Hepatocyte (in vitro differentiated cells): ENCODE measurements around the gene FXYD6. TPM values are rescaled to one million over a fixed set of nuclear protein-coding genes. Genes with fewer than 3 reads are reported as not detected.

Experiments
- DNase-seq: peaks from one replicate; pipeline ENCODE4 v3.0.0-alpha.2; 2016; ENCODE audit warnings: low spot score
- H2AFZ ChIP-seq: fragments of 200-600 bp; sonication (generic); 2 replicates; pipeline ENCODE4 v1.6.0; 2016; ENCODE audit warnings: antibody characterized with exemption, mild to moderate bottlenecking
- H3K27ac ChIP-seq: fragments of 200-600 bp; sonication (generic); 2 replicates; pipeline ENCODE4 v1.5.1; 2016; ENCODE audit warnings: mild to moderate bottlenecking
- H3K27me3 ChIP-seq: fragments of 200-600 bp; sonication (generic); 2 replicates; pipeline ENCODE4 v1.6.1; 2016
- H3K36me3 ChIP-seq: fragments of 200-600 bp; sonication (generic); replicated peaks from 2 replicates; pipeline ENCODE4 v1.5.1; 2016; ENCODE audit warnings: low read depth; ENCODE audit not compliant: insufficient read depth
- H3K4me1 ChIP-seq: fragments of 200-600 bp; sonication (generic); 2 replicates; pipeline ENCODE4 v1.5.1; 2016; ENCODE audit warnings: mild to moderate bottlenecking, moderate library complexity; ENCODE audit not compliant: insufficient read depth
- H3K4me2 ChIP-seq: fragments of 200-600 bp; sonication (generic); 2 replicates; pipeline ENCODE4 v1.6.0; 2016
- H3K4me3 ChIP-seq: fragments of 200-600 bp; sonication (generic); 2 replicates; pipeline ENCODE4 v1.5.1; 2016; ENCODE audit warnings: mild to moderate bottlenecking
- H3K79me2 ChIP-seq: fragments of 200-600 bp; sonication (generic); 2 replicates; pipeline ENCODE4 v1.6.0; 2017; ENCODE audit warnings: mild to moderate bottlenecking
- H3K9me2 ChIP-seq: fragments of 200-600 bp; sonication (generic); replicated peaks from 2 replicates; pipeline ENCODE4 v1.6.0; 2017; ENCODE audit warnings: mild to moderate bottlenecking; ENCODE audit not compliant: insufficient read depth
- H3K9me3 ChIP-seq: fragments of 200-600 bp; sonication (generic); 2 replicates; pipeline ENCODE4 v1.5.1; 2016; ENCODE audit warnings: low read depth, mild to moderate bottlenecking
- H4K20me1 ChIP-seq: fragments of 200-600 bp; sonication (generic); 2 replicates; pipeline ENCODE4 v1.6.0; 2016; ENCODE audit warnings: mild to moderate bottlenecking; ENCODE audit not compliant: insufficient read depth, poor library complexity, severe bottlenecking
- EZH2 ChIP-seq: fragments of 200-600 bp; sonication (generic); IDR thresholded peaks from 2 replicates; pipeline ENCODE4 v1.6.1; 2016; ENCODE audit warnings: antibody characterized with exemption, mild to moderate bottlenecking, borderline replicate concordance
- EZH2phosphoT487 ChIP-seq: fragments of 200-600 bp; sonication (generic); IDR thresholded peaks from one replicate; pipeline ENCODE4 v1.6.1; 2018; ENCODE audit warnings: antibody characterized with exemption, mild to moderate bottlenecking, low read depth, moderate library complexity; ENCODE audit not compliant: unreplicated experiment, severe bottlenecking
- WGBS: methylation state at CpG from one replicate; pipeline ENCODE4 v1.1.6; 2016; ENCODE audit warnings: low lambda C conversion rate; ENCODE audit errors: missing lambda C conversion rate; 5-methylcytosine and 5-hydroxymethylcytosine counted together
- polyA plus RNA-seq: library from polyadenylated mRNA; unstranded; fragments of >200 nt; fragmentation: Nextera tagmentation; extraction: Ambion mirVana; gene quantifications from 2 replicates; pipeline ENCODE4 v1.2.1, GENCODE V29; 2016
- total RNA-seq: library from RNA; depleted of rRNA; stranded (reverse); fragments of >200 nt; gene quantifications from 2 replicates; pipeline ENCODE4 v1.2.3, GENCODE V29; 2014
- TF ChIP-seq, protein P1 (sequence below): fragments of 200-600 bp; sonication (generic); IDR thresholded peaks from 2 replicates; pipeline ENCODE4 v1.5.1; 2016; ENCODE audit warnings: antibody characterized with exemption, mild to moderate bottlenecking; ENCODE audit not compliant: poor library complexity

Gene FXYD6
- total and polyA plus RNA-seq, 2 experiments from 2014 or later: 28.3 to 56.9 TPM

DNA sequence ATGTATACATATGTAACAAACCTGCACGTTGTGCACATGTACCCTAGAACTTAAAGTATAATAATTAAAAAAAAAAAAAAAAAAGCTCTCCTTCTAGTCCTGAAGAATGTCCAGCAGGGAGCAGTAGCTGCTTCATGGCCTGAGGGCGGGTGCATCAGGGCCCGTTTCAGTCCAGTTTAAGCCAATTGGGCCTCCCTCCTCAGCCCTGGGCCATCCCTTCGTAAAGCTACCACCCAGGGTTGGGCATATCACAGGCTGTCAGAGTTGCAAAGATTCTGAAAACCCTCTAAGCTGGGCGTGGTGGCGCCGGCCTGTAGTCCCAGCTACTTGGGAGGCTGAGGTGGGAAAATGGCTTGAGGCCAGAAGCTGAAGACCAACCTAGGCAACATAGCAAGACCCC is 47.3 kb upstream of the FXYD6 start:
- Histone ChIP-seq H3K27me3 (no peaks in the 10 kb centered on the region), H3K27ac (no peak overlapping the region), H3K4me3 (no peak overlapping the region), H3K9me3 (no peaks in the 10 kb centered on the region), H3K9me2 (no peaks in the 10 kb centered on the region), H3K79me2 (no peaks in the 10 kb centered on the region), H2AFZ (no peak overlapping the region), H3K4me2 (no peak overlapping the region), H4K20me1 (no peaks in the 10 kb centered on the region), H3K4me1 (no peaks in the 10 kb centered on the region), H3K36me3 (no peaks in the 10 kb centered on the region)
- WGBS: 94% methylated on average over 6 of the region's 7 CpGs
- TF ChIP-seq EZH2: no peak
- TF ChIP-seq EZH2phosphoT487: no peak
- TF ChIP-seq, protein P1, sequence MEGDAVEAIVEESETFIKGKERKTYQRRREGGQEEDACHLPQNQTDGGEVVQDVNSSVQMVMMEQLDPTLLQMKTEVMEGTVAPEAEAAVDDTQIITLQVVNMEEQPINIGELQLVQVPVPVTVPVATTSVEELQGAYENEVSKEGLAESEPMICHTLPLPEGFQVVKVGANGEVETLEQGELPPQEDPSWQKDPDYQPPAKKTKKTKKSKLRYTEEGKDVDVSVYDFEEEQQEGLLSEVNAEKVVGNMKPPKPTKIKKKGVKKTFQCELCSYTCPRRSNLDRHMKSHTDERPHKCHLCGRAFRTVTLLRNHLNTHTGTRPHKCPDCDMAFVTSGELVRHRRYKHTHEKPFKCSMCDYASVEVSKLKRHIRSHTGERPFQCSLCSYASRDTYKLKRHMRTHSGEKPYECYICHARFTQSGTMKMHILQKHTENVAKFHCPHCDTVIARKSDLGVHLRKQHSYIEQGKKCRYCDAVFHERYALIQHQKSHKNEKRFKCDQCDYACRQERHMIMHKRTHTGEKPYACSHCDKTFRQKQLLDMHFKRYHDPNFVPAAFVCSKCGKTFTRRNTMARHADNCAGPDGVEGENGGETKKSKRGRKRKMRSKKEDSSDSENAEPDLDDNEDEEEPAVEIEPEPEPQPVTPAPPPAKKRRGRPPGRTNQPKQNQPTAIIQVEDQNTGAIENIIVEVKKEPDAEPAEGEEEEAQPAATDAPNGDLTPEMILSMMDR: no peak
- no peak for DNase-seq

DNA sequence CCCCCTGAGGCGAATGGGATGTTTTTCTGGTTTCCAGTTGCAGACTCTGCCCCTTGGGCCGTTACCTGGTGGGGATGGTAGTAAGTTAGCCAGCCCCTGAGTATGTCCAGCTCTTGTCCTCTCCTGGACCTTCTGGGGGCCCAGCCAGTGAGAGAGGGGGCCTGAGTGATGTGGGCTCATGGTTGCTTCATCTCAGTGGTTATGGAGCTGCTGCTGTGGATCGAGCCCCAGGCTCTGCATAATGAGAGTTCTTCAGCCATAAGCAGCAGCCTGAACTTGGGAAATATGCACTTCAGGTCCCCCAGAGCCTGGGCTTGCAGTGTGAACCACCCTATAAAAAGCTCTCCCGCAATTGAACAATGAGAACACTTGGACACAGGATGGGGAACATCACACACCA is 46.8 kb upstream of the FXYD6 start:
- Histone ChIP-seq H3K27me3 (no peaks in the 10 kb centered on the region), H3K27ac (no peak overlapping the region), H2AFZ (no peak overlapping the region), H3K9me2 (no peaks in the 10 kb centered on the region), H3K79me2 (no peaks in the 10 kb centered on the region), H3K9me3 (no peaks in the 10 kb centered on the region), H3K4me1 (no peaks in the 10 kb centered on the region), H3K36me3 (no peaks in the 10 kb centered on the region), H4K20me1 (no peaks in the 10 kb centered on the region), H3K4me2 (no peak overlapping the region), H3K4me3 (no peak overlapping the region)
- TF ChIP-seq, protein P1: no peak
- TF ChIP-seq EZH2 (no peak), EZH2phosphoT487 (no peak)
- whole genome bisulfite sequencing: 84% methylated on average over 4 of the region's 4 CpGs
- no peak for DNase-seq

DNA sequence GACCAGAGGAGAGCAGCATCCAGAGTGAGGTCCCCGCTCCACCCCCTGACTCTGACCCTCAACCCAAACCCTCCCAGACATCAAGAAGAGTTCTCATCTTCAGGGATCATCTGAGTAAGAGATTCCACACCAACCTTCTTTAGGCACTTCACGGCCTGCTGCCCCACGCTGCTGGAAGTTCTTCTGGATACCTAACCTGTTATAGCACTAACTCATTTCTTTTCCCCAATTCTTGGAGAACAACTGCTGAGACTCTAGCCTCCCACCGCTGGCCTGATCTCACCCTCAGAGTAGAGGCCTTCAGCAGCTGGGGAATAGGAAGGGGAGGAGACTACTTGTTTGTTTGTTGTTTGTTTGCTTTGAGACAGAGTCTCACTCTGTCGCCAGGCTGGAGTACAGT is 45.4 kb upstream of the FXYD6 start:
- Histone ChIP-seq H3K4me2 (no peak overlapping the region), H3K27me3 (no peaks in the 10 kb centered on the region)

More for the DNA sequence above, 45.4 kb upstream of the FXYD6 start:
- Histone ChIP-seq H3K9me3 (no peaks in the 10 kb centered on the region), H3K27ac (no peak overlapping the region), H3K4me3 (no peak overlapping the region), H2AFZ (no peak overlapping the region), H4K20me1 (no peaks in the 10 kb centered on the region), H3K9me2 (no peaks in the 10 kb centered on the region), H3K36me3 (no peaks in the 10 kb centered on the region), H3K4me1 (no peaks in the 10 kb centered on the region), H3K79me2 (no peaks in the 10 kb centered on the region)
- 98% methylated on average over 5 of the region's 5 CpGs for WGBS
- TF ChIP-seq, protein P1: no peak
- no peak for TF ChIP-seq EZH2phosphoT487
- no peak for DNase-seq
